HG03354 (cell line): ENCODE data around the gene ENG.

ENCODE experiments used
- ATAC-seq: cut with Tn5 transposase; IDR thresholded peaks from one replicate; pipeline ENCODE4 v1.9.1; 2021; ENCODE audit warnings: mild to moderate bottlenecking; ENCODE audit not compliant: unreplicated experiment, poor library complexity, severe bottlenecking

The ENG gene

GRCh38 chr9:127802576-127803443 lies 51.6 kb downstream of the ENG start, which contains the start of gene FPGS:
FPGS (plus strand) TSS chr9:127802882; CDS start chr9:127802925, 43 bp downstream.
- peak; percentile 73 for ATAC-seq

- ATAC-seq = no peak
Measured at GRCh38 chr9:127801955-127802575, 52.4 kb downstream of the ENG start.

GRCh38 chr9:127796852-127797370 lies 57.5 kb downstream of the ENG start:
- no peak for ATAC-seq

GRCh38 chr9:127796225-127796813 lies 58.1 kb downstream of the ENG start:
- ATAC-seq = no peak

GRCh38 chr9:127794001-127794791 lies 60.3 kb downstream of the ENG start:
- no peak for ATAC-seq

GRCh38 chr9:127793093-127793708 lies 61.3 kb downstream of the ENG start:
- ATAC-seq = no peak

- ATAC-seq = no peak
Measured at GRCh38 chr9:127792417-127793031, 61.9 kb downstream of the ENG start.

GRCh38 chr9:127791085-127791484 lies 63.4 kb downstream of the ENG start:
- no peak for ATAC-seq

GRCh38 chr9:127790094-127790855 lies 64.2 kb downstream of the ENG start:
- no peak for ATAC-seq

GRCh38 chr9:127789179-127789578 lies 65.3 kb downstream of the ENG start:
- no peak for ATAC-seq

- no peak for ATAC-seq
Measured at GRCh38 chr9:127788337-127789011, 66.0 kb downstream of the ENG start.

GRCh38 chr9:127786773-127787104 lies 67.7 kb downstream of the ENG start:
- ATAC-seq = no peak

GRCh38 chr9:127785933-127786772 lies 68.3 kb downstream of the ENG start, which contains the start of gene CDK9:
CDK9 (plus strand) TSS chr9:127786034; CDS start chr9:127786149, 115 bp downstream.
- peak; percentile 74 for ATAC-seq

GRCh38 chr9:127785023-127785932 lies 69.2 kb downstream of the ENG start:
- ATAC-seq = peak; percentile 45

GRCh38 chr9:127783111-127784008 lies 71.1 kb downstream of the ENG start:
- no peak for ATAC-seq
